CD4-positive, alpha-beta T cell treated with Interleukin-15 for 1 hour (primary cell): ENCODE measurements around the gene CUX1.

ENCODE experiments used
- DNase-seq: peaks from one replicate; pipeline ENCODE4 v3.0.0-alpha.2; 2020

The CUX1 gene

GRCh38 chr7:102082693-102083368 lies 265.4 kb downstream of the CUX1 start:
- DNase-seq, result no peak

DNA sequence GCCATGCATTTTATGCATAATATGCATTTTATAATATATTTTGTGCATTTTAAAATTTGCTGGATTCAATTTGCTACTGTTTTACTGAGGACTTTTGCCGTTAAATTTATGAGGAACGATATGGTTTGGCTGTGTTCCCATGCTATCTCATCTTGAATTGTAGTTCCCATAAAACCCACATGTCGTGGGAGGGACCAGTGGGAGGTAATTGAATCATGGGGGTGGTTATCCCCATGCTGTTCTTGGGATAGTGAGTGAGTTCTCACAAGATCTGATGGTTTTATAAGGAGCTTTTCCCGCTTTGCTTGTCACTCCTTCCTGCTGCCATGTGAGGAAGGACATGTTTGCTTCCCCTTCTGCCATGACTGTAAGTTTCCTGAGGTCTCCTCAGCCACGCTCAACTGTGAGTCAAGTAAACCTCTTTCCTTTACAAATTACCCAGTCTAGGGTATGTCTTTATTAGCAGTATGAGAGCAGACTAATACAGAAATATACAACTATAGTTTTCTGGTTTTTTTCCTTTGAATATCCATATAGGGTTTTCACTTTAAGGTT lies 267.9 kb downstream of the CUX1 start:
- no peak for DNase-seq

DNA sequence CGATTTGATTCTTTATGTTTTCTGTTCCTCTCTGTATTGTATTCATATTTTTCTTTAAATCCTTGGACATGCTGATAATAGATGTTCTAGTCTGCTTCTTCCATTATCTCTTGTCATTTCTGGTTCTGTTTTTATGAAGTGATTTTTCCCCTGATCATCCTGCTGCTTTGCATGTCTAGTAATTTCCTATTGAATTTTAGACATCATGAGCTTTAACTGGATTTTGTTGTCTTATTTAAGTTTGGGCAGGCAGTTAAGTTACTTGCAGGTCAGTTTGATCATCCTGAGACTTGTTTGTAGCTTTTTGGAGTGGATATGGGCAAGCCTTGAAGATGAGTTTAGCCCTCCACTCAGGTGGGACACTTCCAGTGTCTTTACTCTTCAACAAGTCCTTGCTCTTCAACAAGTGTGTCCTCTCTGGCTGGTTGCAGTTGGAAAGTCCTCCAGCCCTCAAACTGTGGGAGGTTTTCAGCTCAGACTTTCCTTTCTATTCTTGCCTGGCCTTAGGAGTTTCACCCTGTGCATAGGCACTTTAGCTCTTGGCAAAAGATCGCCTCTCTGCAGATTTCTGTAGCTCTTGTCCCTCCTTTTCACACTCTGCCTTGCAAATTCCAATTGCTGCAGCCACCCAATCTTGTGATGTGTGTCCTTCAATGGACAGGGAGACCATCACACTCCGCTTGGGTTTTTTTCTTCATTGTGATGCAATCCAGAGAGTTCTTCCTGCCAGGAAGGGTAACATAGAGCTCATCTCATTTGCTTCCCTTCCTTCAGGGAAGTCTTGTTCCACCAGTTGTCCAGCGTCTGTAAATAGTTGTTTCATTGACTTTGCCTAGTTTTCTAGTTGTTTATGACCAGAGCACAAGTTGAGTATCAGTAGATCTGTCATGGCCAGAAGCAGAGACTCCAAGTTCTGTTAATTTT lies 272.0 kb downstream of the CUX1 start:
- no peak for DNase-seq

GRCh38 chr7:102093599-102094315 lies 276.3 kb downstream of the CUX1 start:
- no peak for DNase-seq

GRCh38 chr7:102094316-102094650 lies 276.9 kb downstream of the CUX1 start:
- no peak for DNase-seq

- DNase-seq, result no peak
Measured at GRCh38 chr7:102095321-102096011, 278.0 kb downstream of the CUX1 start.

- no peak for DNase-seq
Measured at GRCh38 chr7:102096012-102096332, 278.5 kb downstream of the CUX1 start.

DNA sequence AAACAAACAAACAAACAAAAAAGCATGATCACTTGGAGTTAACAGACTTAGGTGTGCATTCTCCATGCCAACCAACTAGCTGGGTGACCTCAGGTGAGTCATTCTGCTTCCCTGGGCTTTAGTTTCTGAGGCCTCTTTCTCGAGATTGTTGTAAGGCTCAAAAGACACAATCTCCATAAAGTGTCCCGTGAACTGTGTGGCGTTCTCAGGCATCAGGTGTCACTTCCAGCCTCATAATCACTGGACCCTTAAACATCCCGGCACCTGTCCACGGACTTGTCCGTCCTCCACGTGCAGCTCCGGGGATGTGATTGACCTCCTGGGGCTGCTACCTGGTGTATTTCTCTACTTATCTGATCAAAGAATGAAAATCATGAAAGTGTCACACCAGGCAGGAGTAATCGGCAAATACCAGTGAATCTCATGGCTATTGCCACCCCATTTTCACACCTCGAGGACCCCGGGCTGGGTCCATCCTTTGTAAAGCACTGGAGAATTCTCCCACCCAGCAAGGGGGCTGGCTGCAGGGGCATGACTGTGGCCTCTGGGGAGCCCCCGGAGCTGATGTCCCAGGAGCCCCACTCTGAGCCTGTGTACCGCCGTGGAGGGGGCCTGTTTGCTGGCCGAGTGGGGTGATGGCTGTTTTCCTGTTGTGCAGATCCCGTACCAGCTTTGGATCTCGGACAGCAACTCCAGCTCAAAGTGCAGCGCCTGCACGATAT lies 279.4 kb downstream of the CUX1 start:
- DNase-seq, result no peak

GRCh38 chr7:102097601-102098161 lies 280.3 kb downstream of the CUX1 start:
- no peak for DNase-seq

DNA sequence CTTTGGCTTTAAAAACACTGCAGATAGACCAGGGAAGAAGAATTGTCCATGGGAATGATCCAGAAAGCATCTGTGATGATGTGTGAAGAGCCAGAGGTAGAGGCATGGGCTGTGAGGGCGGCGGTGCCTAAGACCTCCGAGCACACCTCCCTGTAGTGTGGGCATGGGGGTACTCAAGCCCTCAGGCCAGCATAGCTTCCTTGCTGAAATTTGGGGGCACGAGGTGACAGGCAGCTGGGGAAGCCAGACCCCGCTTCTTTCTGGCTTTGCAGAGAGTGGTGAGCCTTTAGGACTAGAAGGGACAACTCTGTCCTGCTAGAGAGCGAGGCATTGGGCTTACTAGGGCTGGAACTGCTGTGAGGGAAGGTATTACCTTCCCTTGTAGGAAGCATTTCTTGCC lies 281.6 kb downstream of the CUX1 start:
- no peak for DNase-seq

GRCh38 chr7:102099474-102099873 lies 282.0 kb downstream of the CUX1 start:
- no peak for DNase-seq

- no peak for DNase-seq
Measured at GRCh38 chr7:102101111-102101551, 283.7 kb downstream of the CUX1 start.

DNA sequence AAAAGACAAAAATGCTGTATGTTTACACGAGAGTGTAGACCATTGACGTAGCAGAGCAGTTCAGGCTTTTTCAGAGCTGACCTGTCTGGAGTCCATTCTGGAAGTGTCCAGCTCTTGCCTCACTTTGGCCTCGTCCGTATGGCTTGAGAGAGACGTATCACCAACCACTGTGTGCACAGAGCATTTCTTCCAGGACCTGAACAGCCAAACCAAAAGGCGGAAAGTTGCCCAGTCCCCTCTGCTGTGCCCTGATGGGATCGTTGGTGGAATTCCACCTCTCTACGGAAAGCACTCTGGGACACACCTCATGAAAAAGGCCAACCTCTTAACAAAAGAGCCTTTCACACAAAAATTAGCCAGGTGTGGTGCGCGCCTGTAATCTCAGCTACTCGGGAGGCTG lies 284.5 kb downstream of the CUX1 start:
- DNase-seq, result no peak

- DNase-seq, result no peak
Measured at GRCh38 chr7:102103027-102103372, 285.6 kb downstream of the CUX1 start.

- DNase-seq, result no peak
Measured at GRCh38 chr7:102104245-102104644, 286.8 kb downstream of the CUX1 start.

- no peak for DNase-seq
Measured at GRCh38 chr7:102106625-102107024, 289.2 kb downstream of the CUX1 start.

GRCh38 chr7:102107474-102108104 lies 290.2 kb downstream of the CUX1 start:
- no peak for DNase-seq

- no peak for DNase-seq
Measured at GRCh38 chr7:102111061-102112041, 293.9 kb downstream of the CUX1 start.

DNA sequence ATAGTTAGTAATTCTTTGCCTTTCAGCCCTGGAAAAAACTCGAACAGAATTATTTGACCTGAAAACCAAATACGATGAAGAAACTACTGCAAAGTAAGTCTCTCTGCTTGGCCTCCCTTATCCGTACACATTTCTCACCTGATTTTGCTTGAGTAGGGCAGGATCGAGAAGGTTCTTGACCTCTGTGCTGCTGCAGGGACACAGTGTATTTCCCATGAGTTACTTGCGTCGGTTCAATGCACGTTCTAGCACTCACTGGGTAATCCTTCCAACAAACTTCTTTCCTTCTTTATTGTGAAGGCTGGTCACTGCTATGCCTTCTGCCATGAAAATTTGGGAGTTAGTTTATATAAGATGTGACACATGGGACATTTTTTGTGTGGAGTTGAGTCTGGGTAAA lies 297.8 kb downstream of the CUX1 start:
- DNase-seq, result no peak

- DNase-seq, result no peak
Measured at GRCh38 chr7:102115931-102116330, 298.5 kb downstream of the CUX1 start.
